ENCODE results near the gene TENM4.

- TF ChIP-seq CTCF (IDR thresholded peaks at IDR 0.05; ENCODE audit: poor library complexity, severe bottlenecking) (no peak), EP300 (conservative IDR thresholded peaks at IDR 0.05; ENCODE audit: poor library complexity, severe bottlenecking) (no peak), REST (IDR thresholded peaks at IDR 0.05; ENCODE audit: borderline replicate concordance) (no peak), EZH2 (IDR thresholded peaks at IDR 0.05; ENCODE audit: borderline replicate concordance, insufficient read depth, low read length, poor library complexity, severe bottlenecking) (no peak), POLR2AphosphoS5 (IDR thresholded peaks at IDR 0.05) (no peak)
Observed at GRCh38 chr11:78860720-78861422, 580.0 kb downstream of the TENM4 start.
